Naive thymus-derived CD8-positive, alpha-beta T cell (primary cell): ENCODE data around the gene MME. TPM values are rescaled to one million over a fixed set of nuclear protein-coding genes. Genes with fewer than 3 reads are reported as not detected.

ENCODE experiments used
- ATAC-seq, 2 donors: fragments of 150-1000 bp; cut with Tn5 transposase in 1 of 2; sonication (Bioruptor Pico), chemical (Tn5 transposase) in 1 of 2; 1 replicate in 1 of 2; 2 replicates in 1 of 2; pipeline ENCODE4 v1.10.0; 2021; ENCODE audit warnings: mild to moderate bottlenecking in 2 of 2, moderate library complexity in 2 of 2
- POLR2A ChIA-PET: fragments of 350-600 bp; sonication (Branson Sonifier 250); formaldehyde crosslinking; loops from one replicate; lab custom pipeline; 2021; ENCODE audit warnings: antibody characterized with exemption; lab: Charles Lee
- DNase-seq, 10 donors: peaks; one replicate each; pipeline versions ENCODE4 v3.0.0 to v3.0.0-alpha.2; 2020 to 2022
- H3K27ac Mint-ChIP-seq, 10 donors: one replicate each; pipeline ENCODE4 v1.8.0; 2020 to 2022; ENCODE audit warnings: mild to moderate bottlenecking in 10 of 10, mixed read lengths in 10 of 10, moderate library complexity in 4 of 10, inconsistent platforms in 1 of 10
- H3K27me3 Mint-ChIP-seq, 5 donors: one replicate each; pipeline ENCODE4 v1.8.0; 2021 to 2022; ENCODE audit warnings: mixed read lengths in 5 of 5
- H3K36me3 Mint-ChIP-seq, 3 donors: one replicate each; pipeline ENCODE4 v1.8.0; 2020 to 2022; ENCODE audit warnings: mixed read lengths in 3 of 3, mild to moderate bottlenecking in 2 of 3, inconsistent platforms in 1 of 3
- H3K4me1 Mint-ChIP-seq, 4 donors: one replicate each; pipeline ENCODE4 v1.8.0; 2021 to 2022; ENCODE audit warnings: mixed read lengths in 4 of 4
- H3K4me3 Mint-ChIP-seq, 10 donors: one replicate each; pipeline ENCODE4 v1.8.0; 2020 to 2022; ENCODE audit warnings: mild to moderate bottlenecking in 10 of 10, mixed read lengths in 10 of 10, moderate library complexity in 6 of 10, inconsistent platforms in 1 of 10
- H3K9me3 Mint-ChIP-seq, 9 donors: one replicate each; pipeline ENCODE4 v1.8.0; 2020 to 2022; ENCODE audit warnings: mixed read lengths in 9 of 9, mild to moderate bottlenecking in 3 of 9, inconsistent platforms in 1 of 9, moderate library complexity in 1 of 9
- polyA plus RNA-seq, 3 donors: library from polyadenylated mRNA; unstranded; fragments of 300-500 nt; fragmentation: Illumina TruSeq; gene quantifications; one replicate each; pipeline ENCODE4 v1.2.3, GENCODE V29; 2021
- total RNA-seq, 8 experiments: library from RNA in 2 of 8; stranded (reverse) in 2 of 8; gene quantifications; one replicate each; pipeline ENCODE4 v1.2.3 and lab custom pipeline; 2021 to 2026

MME gene
- total RNA-seq (1 to 10 TPM in 1 of 2 experiments, under 1 TPM in 1; 0.91 to 1.3 TPM), polyA plus RNA-seq (not detected), total RNA-seq (lab: John Stamatoyannopoulos, UW) (0 to 0.17 (median 0) reads per million in 6 experiments)

- H3K4me3 Mint-ChIP-seq, result peak within 1 kb of the TSS; percentile 40 to 79 (median 68)
- no peak for DNase-seq
- ATAC-seq, result peak in 1 of 2 donors; percentile 27
- H3K36me3 Mint-ChIP-seq, result peaks cover 0 to 4% (median 4%) of the 10 kb centered on the region in 3 donors
- H3K27ac Mint-ChIP-seq, result no peak within 1 kb of the TSS
- POLR2A ChIA-PET, result no interaction called here
- H3K4me1 Mint-ChIP-seq, result peaks cover 3 to 27% (median 14%) of the 10 kb centered on the region in 4 donors
- peaks cover 0 to 11% (median 4%) of the 10 kb centered on the region in 9 donors for H3K9me3 Mint-ChIP-seq
- peaks cover 17 to 63% (median 40%) of the 10 kb centered on the region in 5 donors for H3K27me3 Mint-ChIP-seq
These were observed at the start of gene MME for GRCh38 chr3:155079746-155080487. Gene MME (plus strand): TSS chr3:155080319. CDS start chr3:155084168, 3,849 bp downstream.

GRCh38 chr3:155031186-155031585, 48.9 kb upstream of the MME start:
- ATAC-seq, result no peak
- DNase-seq, result no peak
- H3K4me3 Mint-ChIP-seq, result no peak overlapping the region
- no peak overlapping the region for H3K27ac Mint-ChIP-seq
- H3K9me3 Mint-ChIP-seq, result peaks cover 0 to 26% (median 4%) of the 10 kb centered on the region in 9 donors
- no peaks in the 10 kb centered on the region for H3K36me3 Mint-ChIP-seq
- POLR2A ChIA-PET, result no interaction called here
- no peaks in the 10 kb centered on the region for H3K4me1 Mint-ChIP-seq
- H3K27me3 Mint-ChIP-seq, result peaks cover 0 to 1% (median 0%) of the 10 kb centered on the region in 5 donors

GRCh38 chr3:155032918-155033317, 47.2 kb upstream of the MME start:
- Mint-ChIP-seq H3K36me3 (no peaks in the 10 kb centered on the region), H3K4me1 (no peaks in the 10 kb centered on the region), H3K27me3 (peaks cover 0 to 1% (median 0%) of the 10 kb centered on the region in 5 donors), H3K9me3 (peaks cover 0 to 26% (median 4%) of the 10 kb centered on the region in 9 donors), H3K4me3 (no peak overlapping the region), H3K27ac (no peak overlapping the region)
- ATAC-seq, result no peak
- no peak for DNase-seq
- POLR2A ChIA-PET, result no interaction called here

- Mint-ChIP-seq H3K27me3 (peaks cover 0 to 3% (median 0%) of the 10 kb centered on the region in 5 donors), H3K27ac (no peak overlapping the region), H3K4me1 (no peaks in the 10 kb centered on the region), H3K4me3 (no peak overlapping the region), H3K9me3 (peaks cover 0 to 10% (median 2%) of the 10 kb centered on the region in 9 donors), H3K36me3 (no peaks in the 10 kb centered on the region)
- ATAC-seq (no peak), DNase-seq (no peak)
- POLR2A ChIA-PET, result no interaction called here
These were observed 45.3 kb upstream of the MME start for GRCh38 chr3:155034786-155035185.

GRCh38 chr3:155035553-155035952, 44.6 kb upstream of the MME start:
- DNase-seq (no peak), ATAC-seq (no peak)
- H3K27ac Mint-ChIP-seq, result no peak overlapping the region

GRCh38 chr3:155037508-155038202, 42.5 kb upstream of the MME start:
- no peaks in the 10 kb centered on the region for H3K36me3 Mint-ChIP-seq
- no peak for ATAC-seq
- H3K27me3 Mint-ChIP-seq, result peaks cover 0 to 3% (median 0%) of the 10 kb centered on the region in 5 donors
- no peak overlapping the region for H3K27ac Mint-ChIP-seq
- H3K9me3 Mint-ChIP-seq, result peaks cover 0 to 7% (median 0%) of the 10 kb centered on the region in 9 donors
- no peak for DNase-seq
- POLR2A ChIA-PET, result no interaction called here
- H3K4me1 Mint-ChIP-seq, result no peaks in the 10 kb centered on the region
- H3K4me3 Mint-ChIP-seq, result no peak overlapping the region

More at GRCh38 chr3:155035553-155035952, 44.6 kb upstream of the MME start:
- POLR2A ChIA-PET, result no interaction called here
- Mint-ChIP-seq H3K4me1 (no peaks in the 10 kb centered on the region), H3K36me3 (no peaks in the 10 kb centered on the region), H3K27me3 (peaks cover 0 to 3% (median 0%) of the 10 kb centered on the region in 5 donors), H3K4me3 (no peak overlapping the region), H3K9me3 (peaks cover 0 to 7% (median 0%) of the 10 kb centered on the region in 9 donors)

GRCh38 chr3:155038203-155038554, 41.9 kb upstream of the MME start:
- peaks cover 0 to 3% (median 0%) of the 10 kb centered on the region in 5 donors for H3K27me3 Mint-ChIP-seq
- no peak for DNase-seq
- POLR2A ChIA-PET, result no interaction called here
- no peak overlapping the region for H3K27ac Mint-ChIP-seq
- H3K4me3 Mint-ChIP-seq, result no peak overlapping the region
- peaks cover 0 to 7% (median 0%) of the 10 kb centered on the region in 9 donors for H3K9me3 Mint-ChIP-seq
- H3K36me3 Mint-ChIP-seq, result no peaks in the 10 kb centered on the region
- ATAC-seq, result no peak
- H3K4me1 Mint-ChIP-seq, result no peaks in the 10 kb centered on the region

GRCh38 chr3:155046935-155047334, 33.2 kb upstream of the MME start:
- Mint-ChIP-seq H3K27ac (no peak overlapping the region), H3K27me3 (peaks cover 0 to 2% (median 0%) of the 10 kb centered on the region in 5 donors), H3K4me3 (no peak overlapping the region), H3K9me3 (peaks cover 0 to 26% (median 9%) of the 10 kb centered on the region in 9 donors), H3K4me1 (no peaks in the 10 kb centered on the region), H3K36me3 (peaks cover 0 to 4% (median 2%) of the 10 kb centered on the region in 3 donors)
- POLR2A ChIA-PET, result no interaction called here
- DNase-seq, result no peak
- no peak for ATAC-seq

- peaks cover 0 to 32% (median 12%) of the 10 kb centered on the region in 9 donors for H3K9me3 Mint-ChIP-seq
- POLR2A ChIA-PET, result no interaction called here
- DNase-seq (no peak), ATAC-seq (no peak)
- peaks cover 0 to 6% (median 2%) of the 10 kb centered on the region in 3 donors for H3K36me3 Mint-ChIP-seq
- H3K27ac Mint-ChIP-seq, result no peak overlapping the region
- no peak overlapping the region for H3K4me3 Mint-ChIP-seq
- peaks cover 0 to 2% (median 0%) of the 10 kb centered on the region in 5 donors for H3K27me3 Mint-ChIP-seq
- H3K4me1 Mint-ChIP-seq, result no peaks in the 10 kb centered on the region
These were observed 32.4 kb upstream of the MME start for GRCh38 chr3:155047672-155048071.

- Mint-ChIP-seq H3K36me3 (peaks cover 0 to 16% (median 2%) of the 10 kb centered on the region in 3 donors), H3K27ac (no peak overlapping the region), H3K27me3 (peaks cover 0 to 2% (median 0%) of the 10 kb centered on the region in 5 donors), H3K9me3 (peaks cover 0 to 40% (median 15%) of the 10 kb centered on the region in 9 donors), H3K4me3 (no peak overlapping the region), H3K4me1 (no peaks in the 10 kb centered on the region)
- POLR2A ChIA-PET, result no interaction called here
- ATAC-seq (no peak), DNase-seq (no peak)
These were observed 30.2 kb upstream of the MME start for GRCh38 chr3:155049959-155050358.

- H3K9me3 Mint-ChIP-seq, result peaks cover 0 to 40% (median 19%) of the 10 kb centered on the region in 9 donors
- no peak for ATAC-seq
These were observed 27.6 kb upstream of the MME start for GRCh38 chr3:155052470-155052869.

GRCh38 chr3:155053756-155054155, 26.4 kb upstream of the MME start:
- peaks cover 0 to 16% (median 2%) of the 10 kb centered on the region in 3 donors for H3K36me3 Mint-ChIP-seq
- H3K27ac Mint-ChIP-seq, result no peak overlapping the region
- DNase-seq (no peak), ATAC-seq (no peak)
- no peak overlapping the region for H3K4me3 Mint-ChIP-seq
- H3K9me3 Mint-ChIP-seq, result peaks cover 0 to 40% (median 19%) of the 10 kb centered on the region in 9 donors
- POLR2A ChIA-PET, result no interaction called here
- no peaks in the 10 kb centered on the region for H3K4me1 Mint-ChIP-seq
- H3K27me3 Mint-ChIP-seq, result peaks cover 0 to 2% (median 0%) of the 10 kb centered on the region in 5 donors

More at GRCh38 chr3:155052470-155052869, 27.6 kb upstream of the MME start:
- POLR2A ChIA-PET, result no interaction called here
- no peak for DNase-seq
- peaks cover 0 to 2% (median 0%) of the 10 kb centered on the region in 5 donors for H3K27me3 Mint-ChIP-seq
- H3K4me1 Mint-ChIP-seq, result no peaks in the 10 kb centered on the region
- no peak overlapping the region for H3K27ac Mint-ChIP-seq
- no peak overlapping the region for H3K4me3 Mint-ChIP-seq
- H3K36me3 Mint-ChIP-seq, result peaks cover 0 to 16% (median 2%) of the 10 kb centered on the region in 3 donors

GRCh38 chr3:155064920-155065319, 15.2 kb upstream of the MME start:
- Mint-ChIP-seq H3K4me1 (no peaks in the 10 kb centered on the region), H3K27ac (no peak overlapping the region), H3K27me3 (no peaks in the 10 kb centered on the region), H3K4me3 (no peak overlapping the region), H3K36me3 (no peaks in the 10 kb centered on the region), H3K9me3 (peaks cover 0 to 7% (median 0%) of the 10 kb centered on the region in 9 donors)
- ATAC-seq, result no peak
- POLR2A ChIA-PET, result no interaction called here
- no peak for DNase-seq
